ENCODE data around the gene ESF1. TPM values are rescaled to one million over a fixed set of nuclear protein-coding genes. Genes with fewer than 3 reads are reported as not detected.
A peak's percentile ranks its signal among the peaks of the same experiment; 100 is the strongest.

ESF1 gene
- total RNA-seq, 1 donor from 2014 or later, result 17.4 TPM

GRCh38 chr20:13788167-13788834 is 3.6 kb upstream of the ESF1 start:
- peaks cover 15% of the 10 kb centered on the region for H3K36me3 Mint-ChIP-seq
- H3K4me3 Mint-ChIP-seq, result no peak overlapping the region
- H3K27ac Mint-ChIP-seq, result no peak overlapping the region
- no peaks in the 10 kb centered on the region for H3K9me3 Mint-ChIP-seq
- DNase-seq (ENCODE audit: low spot score in 2 of 2, unreplicated experiment in 2 of 2), result no peak
- H3K27me3 Mint-ChIP-seq (ENCODE audit: low read depth), result no peaks in the 10 kb centered on the region
- peaks cover 31% of the 10 kb centered on the region for H3K4me1 Mint-ChIP-seq
- TF ChIP-seq, protein P1, sequence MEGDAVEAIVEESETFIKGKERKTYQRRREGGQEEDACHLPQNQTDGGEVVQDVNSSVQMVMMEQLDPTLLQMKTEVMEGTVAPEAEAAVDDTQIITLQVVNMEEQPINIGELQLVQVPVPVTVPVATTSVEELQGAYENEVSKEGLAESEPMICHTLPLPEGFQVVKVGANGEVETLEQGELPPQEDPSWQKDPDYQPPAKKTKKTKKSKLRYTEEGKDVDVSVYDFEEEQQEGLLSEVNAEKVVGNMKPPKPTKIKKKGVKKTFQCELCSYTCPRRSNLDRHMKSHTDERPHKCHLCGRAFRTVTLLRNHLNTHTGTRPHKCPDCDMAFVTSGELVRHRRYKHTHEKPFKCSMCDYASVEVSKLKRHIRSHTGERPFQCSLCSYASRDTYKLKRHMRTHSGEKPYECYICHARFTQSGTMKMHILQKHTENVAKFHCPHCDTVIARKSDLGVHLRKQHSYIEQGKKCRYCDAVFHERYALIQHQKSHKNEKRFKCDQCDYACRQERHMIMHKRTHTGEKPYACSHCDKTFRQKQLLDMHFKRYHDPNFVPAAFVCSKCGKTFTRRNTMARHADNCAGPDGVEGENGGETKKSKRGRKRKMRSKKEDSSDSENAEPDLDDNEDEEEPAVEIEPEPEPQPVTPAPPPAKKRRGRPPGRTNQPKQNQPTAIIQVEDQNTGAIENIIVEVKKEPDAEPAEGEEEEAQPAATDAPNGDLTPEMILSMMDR (IDR thresholded peaks at IDR 0.05; ENCODE audit: unreplicated experiment), result peak; percentile 27

- Mint-ChIP-seq H3K27ac (peak overlapping the region; percentile 92), H3K4me3 (peak overlapping the region; percentile 94)
- TF ChIP-seq, protein P1 (IDR thresholded peaks at IDR 0.05; ENCODE audit: unreplicated experiment), result no peak
Observed at GRCh38 chr20:13786143-13786828, 1.6 kb upstream of the ESF1 start.

DNA sequence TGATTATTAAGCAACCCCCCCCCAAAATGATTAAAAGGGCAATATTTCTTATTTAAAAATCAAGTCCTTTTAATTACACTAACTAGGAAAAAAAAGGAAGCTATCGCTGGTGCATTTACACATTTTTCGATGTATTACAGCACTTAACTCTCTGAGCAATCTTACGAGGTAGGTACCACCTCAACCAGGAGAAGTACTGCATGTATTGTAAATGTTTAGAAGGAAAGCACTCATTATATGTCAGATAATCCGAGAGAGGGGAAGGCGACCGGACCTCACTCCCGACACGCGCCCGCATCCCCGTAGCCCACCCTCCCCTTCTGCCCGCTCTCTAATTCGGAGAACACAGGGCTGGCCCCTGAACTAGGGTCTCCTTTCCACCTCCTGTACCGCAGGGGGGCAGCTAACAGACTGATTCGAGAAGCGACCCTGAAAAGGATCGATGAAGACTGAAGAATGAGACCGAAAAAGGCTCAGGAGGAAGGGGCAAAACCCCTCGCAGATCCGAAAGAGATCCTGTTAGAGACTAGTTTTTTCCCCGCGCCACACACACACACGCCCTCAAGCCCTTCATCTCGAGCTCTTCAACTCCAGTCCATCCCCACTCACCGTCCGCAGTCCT is 337 bp downstream of the ESF1 start:
- Mint-ChIP-seq H3K27me3 (ENCODE audit: low read depth) (no peaks in the 10 kb centered on the region), H3K27ac (peak overlapping the region; percentile 98), H3K36me3 (peaks cover 13% of the 10 kb centered on the region), H3K9me3 (no peaks in the 10 kb centered on the region), H3K4me1 (peaks cover 33% of the 10 kb centered on the region), H3K4me3 (peak overlapping the region; percentile 94)
- TF ChIP-seq, protein P1 (IDR thresholded peaks at IDR 0.05; ENCODE audit: unreplicated experiment), result no peak
- DNase-seq (ENCODE audit: low spot score in 2 of 2, unreplicated experiment in 2 of 2), result peak in 1 of 2 experiments; percentile 40

More at GRCh38 chr20:13786143-13786828, 1.6 kb upstream of the ESF1 start:
- H3K9me3 Mint-ChIP-seq, result no peaks in the 10 kb centered on the region
- H3K4me1 Mint-ChIP-seq, result peaks cover 33% of the 10 kb centered on the region
- H3K36me3 Mint-ChIP-seq, result peaks cover 23% of the 10 kb centered on the region
- DNase-seq (ENCODE audit: low spot score in 2 of 2, unreplicated experiment in 2 of 2), result no peak
- H3K27me3 Mint-ChIP-seq (ENCODE audit: low read depth), result no peaks in the 10 kb centered on the region

DNA sequence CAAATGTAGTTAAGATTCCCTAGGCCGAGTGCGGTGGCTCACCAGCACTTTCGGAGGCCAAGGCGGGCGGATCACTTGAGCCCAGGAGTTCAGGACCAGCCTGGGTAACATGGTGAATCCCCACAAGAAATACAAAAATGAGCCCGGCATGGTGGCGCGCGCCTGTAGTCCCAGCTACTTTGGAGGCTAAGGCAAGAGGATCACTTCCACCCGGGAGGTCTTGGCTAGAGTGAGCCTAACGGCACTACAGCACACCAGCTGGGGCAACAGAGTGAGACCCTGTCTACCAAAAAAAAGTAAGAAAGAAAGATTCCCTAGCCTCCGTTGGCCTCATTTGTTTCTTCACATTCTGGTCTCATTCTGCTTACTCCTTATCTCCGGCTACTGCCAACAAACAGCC is 1.2 kb downstream of the ESF1 start:
- peaks cover 13% of the 10 kb centered on the region for H3K36me3 Mint-ChIP-seq
- peak overlapping the region; percentile 94 for H3K4me3 Mint-ChIP-seq
- no peaks in the 10 kb centered on the region for H3K27me3 Mint-ChIP-seq (ENCODE audit: low read depth)
- TF ChIP-seq, protein P1 (IDR thresholded peaks at IDR 0.05; ENCODE audit: unreplicated experiment), result no peak
- H3K4me1 Mint-ChIP-seq, result peaks cover 33% of the 10 kb centered on the region
- H3K9me3 Mint-ChIP-seq, result no peaks in the 10 kb centered on the region
- H3K27ac Mint-ChIP-seq, result no peak overlapping the region
- DNase-seq (ENCODE audit: low spot score in 2 of 2, unreplicated experiment in 2 of 2), result no peak

DNA sequence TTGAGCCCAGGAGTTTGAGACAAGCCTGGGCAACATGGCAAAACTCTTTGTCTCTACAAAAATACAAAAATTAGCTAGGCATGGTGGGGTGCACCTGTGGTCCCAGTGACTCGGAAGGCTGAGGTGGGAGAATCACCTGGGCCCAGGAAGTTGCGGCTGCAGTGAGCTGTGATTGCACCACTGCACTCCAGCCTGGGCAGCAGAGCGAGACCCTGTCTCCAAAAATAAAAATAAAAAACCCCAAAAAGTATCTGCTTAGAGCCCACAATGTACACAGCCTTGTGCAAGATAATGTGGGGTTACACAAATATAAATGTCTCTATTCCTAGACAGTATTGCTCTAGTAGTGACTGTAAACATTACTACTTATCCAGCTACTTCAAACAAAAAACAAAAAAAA is 5.9 kb downstream of the ESF1 start:
- H3K27me3 Mint-ChIP-seq (ENCODE audit: low read depth), result no peaks in the 10 kb centered on the region
- peaks cover 7% of the 10 kb centered on the region for H3K4me1 Mint-ChIP-seq
- peak overlapping the region; percentile 40 for H3K27ac Mint-ChIP-seq
- no peak overlapping the region for H3K4me3 Mint-ChIP-seq
- peaks cover 32% of the 10 kb centered on the region for H3K36me3 Mint-ChIP-seq
- TF ChIP-seq, protein P1 (IDR thresholded peaks at IDR 0.05; ENCODE audit: unreplicated experiment), result no peak
- DNase-seq (ENCODE audit: low spot score in 2 of 2, unreplicated experiment in 2 of 2), result no peak
- H3K9me3 Mint-ChIP-seq, result no peaks in the 10 kb centered on the region
